ENCODE data around the gene PDIA5. TPM values are rescaled to one million over a fixed set of nuclear protein-coding genes. Genes with fewer than 3 reads are reported as not detected.

The PDIA5 gene
- total RNA-seq, 1 donor from 2014 or later: 23.4 TPM

Other genes starting within 250 kb of the PDIA5 start
- not detected in 2 replicates for gene SEMA5B, start 39.3 kb upstream of the PDIA5 start, total RNA-seq
- gene SEC22A, start 134.9 kb downstream of the PDIA5 start, total RNA-seq: 18.5 and 18.8 TPM in 2 replicates

Measured in T-helper 1 cell treated with Interleukin-12 subunit alpha and Interleukin-12 subunit beta and Interleukin-4 antibody, amounts not matched to agents 30 ng/mL and 1 ng/mL, for 36 hours (primary cell).